ENCODE results near the gene TUBGCP3.

DNA sequence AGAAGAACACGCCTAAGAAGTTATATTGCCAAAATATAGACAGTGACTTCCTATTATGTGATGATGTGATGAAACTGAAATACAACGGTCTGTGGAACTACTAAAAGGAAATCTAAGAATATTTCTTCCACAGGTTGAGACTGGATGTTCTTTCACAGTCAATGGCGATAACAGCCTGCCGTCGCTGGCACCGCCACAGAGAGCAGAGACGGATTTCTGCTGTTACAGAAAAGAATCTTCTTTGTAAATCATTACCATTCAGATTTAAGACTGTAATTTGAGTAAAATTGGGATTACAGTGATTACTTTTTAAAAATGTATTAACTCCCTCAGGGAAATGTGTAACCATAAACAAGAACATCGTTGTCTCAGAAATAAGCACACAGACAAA lies 100.8 kb downstream of the TUBGCP3 start:
- TF ChIP-seq, protein P1, sequence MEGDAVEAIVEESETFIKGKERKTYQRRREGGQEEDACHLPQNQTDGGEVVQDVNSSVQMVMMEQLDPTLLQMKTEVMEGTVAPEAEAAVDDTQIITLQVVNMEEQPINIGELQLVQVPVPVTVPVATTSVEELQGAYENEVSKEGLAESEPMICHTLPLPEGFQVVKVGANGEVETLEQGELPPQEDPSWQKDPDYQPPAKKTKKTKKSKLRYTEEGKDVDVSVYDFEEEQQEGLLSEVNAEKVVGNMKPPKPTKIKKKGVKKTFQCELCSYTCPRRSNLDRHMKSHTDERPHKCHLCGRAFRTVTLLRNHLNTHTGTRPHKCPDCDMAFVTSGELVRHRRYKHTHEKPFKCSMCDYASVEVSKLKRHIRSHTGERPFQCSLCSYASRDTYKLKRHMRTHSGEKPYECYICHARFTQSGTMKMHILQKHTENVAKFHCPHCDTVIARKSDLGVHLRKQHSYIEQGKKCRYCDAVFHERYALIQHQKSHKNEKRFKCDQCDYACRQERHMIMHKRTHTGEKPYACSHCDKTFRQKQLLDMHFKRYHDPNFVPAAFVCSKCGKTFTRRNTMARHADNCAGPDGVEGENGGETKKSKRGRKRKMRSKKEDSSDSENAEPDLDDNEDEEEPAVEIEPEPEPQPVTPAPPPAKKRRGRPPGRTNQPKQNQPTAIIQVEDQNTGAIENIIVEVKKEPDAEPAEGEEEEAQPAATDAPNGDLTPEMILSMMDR (IDR thresholded peaks at IDR 0.05): no peak
- TF ChIP-seq POLR2A (IDR thresholded peaks at IDR 0.05): no peak

All from uterus (tissue), 2 donors.